Hypothalamus (tissue), 51 donors: ENCODE results near the gene DNAJB13.

Source experiments
- DNase-seq, 51 donors: peaks; one replicate each; lab custom pipeline; 2025; lab: John Stamatoyannopoulos, UW

Gene DNAJB13

DNA sequence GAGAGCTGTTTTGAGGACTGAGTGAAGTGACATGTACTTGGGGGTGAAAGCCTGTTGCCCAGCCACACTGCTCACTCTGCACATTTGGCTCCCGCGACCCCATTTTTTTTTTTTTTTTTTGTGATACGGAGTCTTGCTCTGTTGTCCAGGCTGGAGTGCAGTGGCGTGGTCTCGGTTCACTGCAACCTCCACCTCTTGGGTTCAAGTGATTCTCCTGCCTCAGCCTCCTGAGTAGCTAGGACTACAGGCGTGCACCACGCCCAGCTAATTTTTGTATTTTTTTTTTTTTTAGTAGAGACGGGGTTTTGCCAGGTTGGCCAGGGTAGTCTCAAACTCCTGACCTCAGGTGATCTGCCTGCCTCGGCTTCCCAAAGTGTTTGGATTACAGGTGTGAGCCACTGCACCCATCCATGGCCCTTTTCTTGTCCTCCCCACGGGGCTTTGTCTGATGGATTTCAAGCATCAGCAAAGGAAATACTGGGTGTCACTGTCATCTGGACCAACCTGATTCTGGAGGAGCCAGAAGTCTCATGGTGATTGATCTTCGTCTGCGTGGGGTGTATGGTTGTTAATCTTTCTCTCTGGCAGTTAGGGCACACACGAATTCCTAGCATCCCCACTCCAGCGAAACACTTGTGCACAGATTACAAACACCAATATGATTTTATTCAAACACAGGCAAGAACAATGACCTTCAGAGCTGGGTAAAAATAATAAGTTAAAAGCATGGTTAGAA, 61.4 kb downstream of the DNAJB13 start:
- no peak for DNase-seq

DNA sequence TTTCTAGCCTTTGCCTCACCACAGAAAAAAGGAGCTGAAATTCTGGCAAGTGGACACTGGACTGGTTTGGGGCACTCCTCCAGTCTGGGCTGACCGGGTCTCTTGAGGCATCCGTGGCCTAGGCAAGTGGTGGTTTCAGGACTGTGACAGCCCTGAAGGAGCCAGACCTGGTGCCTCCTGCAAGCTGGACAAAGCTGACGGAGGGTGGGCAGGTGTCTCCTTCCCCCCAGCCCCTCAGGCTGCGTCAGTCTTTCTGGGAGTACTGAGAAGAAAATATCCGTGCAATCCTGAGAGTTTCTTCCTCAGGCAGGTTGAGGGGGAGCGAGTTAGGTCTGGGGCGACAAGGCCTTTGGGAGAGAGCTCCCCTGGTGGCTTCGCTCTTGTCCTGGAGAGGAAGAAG, 62.3 kb downstream of the DNAJB13 start:
- DNase-seq, result no peak

DNA sequence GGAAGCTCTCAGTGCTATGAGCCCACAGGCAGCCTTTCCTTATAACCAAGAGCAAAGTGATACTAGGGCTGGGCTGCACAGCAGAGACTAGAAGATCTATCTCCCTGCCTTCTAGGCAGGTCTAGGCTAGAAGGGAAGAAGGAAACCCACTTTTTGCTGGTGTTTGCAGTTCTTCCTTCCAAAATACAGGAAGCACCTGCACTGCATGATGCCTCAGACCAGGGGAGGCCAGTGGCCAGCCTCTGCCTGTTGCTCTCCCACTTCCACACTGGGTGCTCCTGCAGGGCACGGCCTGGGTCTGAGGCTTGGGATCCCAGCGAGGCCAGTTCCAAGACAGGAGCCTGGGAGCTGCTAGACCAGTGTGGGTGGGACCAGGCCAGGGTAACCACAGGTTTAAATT, 64.1 kb downstream of the DNAJB13 start:
- no peak for DNase-seq

DNA sequence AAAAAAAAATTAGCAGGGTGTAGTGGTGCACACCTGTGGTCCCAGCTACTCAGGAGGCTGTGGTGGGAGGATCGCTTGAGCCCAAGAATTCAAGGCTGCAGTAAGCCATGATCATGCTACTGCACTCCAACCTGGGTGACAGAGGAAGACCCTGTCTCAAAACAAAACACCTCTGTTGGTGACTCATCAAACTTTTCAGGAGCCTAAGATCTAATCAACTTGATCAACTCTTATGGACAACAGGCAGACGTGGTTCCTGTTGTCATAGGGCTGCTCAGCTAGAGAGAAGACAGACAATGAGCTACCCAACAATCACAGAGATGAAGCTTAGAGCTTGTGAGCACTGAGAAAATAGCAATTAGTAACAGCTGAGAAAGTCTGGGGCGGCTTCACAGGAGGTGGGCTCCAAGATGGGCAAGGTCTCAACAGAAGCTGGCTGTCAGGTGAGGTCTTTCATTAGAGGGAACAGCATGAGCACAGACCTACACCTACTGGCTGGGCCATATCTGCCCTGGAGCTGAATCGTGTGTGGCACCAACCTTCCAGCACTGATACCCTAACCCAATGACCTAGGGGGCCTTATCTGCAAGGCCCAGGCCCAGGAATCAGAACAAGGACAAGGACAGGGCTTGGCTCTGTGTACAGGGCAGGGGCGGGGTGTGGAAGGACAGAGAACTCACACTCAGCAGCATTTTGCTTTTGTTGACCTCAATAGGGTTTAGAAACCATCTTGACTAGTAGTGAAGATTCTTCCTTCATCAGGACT, 65.3 kb downstream of the DNAJB13 start:
- DNase-seq, result no peak

DNA sequence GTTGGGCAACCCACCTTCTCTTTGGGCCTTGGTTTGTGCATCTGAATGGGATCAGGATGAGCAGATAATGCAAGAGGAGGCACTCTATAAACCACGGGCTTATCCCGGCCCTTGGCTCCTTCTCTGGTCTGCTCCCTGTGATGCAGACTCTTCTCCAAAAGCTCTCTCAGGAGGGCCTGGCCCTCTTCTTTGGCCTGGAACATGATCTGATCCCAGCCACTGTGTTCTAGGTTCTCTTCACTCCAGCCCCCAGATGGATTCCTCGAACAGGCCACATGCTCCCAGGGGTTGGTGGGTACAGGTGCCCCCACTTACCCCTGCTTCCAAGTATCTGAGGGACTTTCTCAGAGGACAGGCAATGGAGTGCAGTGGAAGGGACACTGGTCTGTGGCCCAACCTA, 66.8 kb downstream of the DNAJB13 start:
- DNase-seq, result no peak

DNA sequence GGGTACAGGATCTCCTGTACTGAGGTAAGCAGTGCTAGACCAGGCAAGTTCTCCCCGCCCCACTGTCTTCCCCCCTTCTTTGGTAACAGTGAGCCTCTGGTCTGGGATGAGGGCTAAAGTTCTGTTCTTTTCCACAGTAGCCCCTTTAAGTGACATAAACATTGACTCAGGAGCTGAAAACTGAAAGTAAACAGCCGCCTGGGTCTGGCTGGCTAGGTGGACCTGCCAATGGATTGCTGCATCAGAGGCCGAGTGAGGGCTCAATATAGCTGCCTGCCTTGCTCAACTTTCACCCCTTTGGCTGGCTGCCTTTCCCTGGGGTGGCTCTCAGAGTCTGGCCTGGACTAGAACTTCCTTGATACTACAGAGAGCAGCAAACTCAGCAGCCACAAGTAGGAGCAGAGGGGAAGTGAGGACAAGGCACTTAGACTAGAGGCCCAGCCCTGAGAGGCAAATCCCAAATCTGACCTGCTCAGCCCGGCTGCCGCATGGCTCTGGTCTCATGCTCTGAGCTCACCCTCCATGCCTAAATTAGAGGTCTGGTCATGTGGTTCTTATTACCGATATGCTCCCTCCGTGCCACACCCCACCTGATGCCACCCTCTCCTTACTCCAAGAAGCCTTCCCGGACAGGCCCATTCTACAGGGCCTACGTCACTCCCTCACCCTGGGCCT, 67.6 kb downstream of the DNAJB13 start:
- peak in 44 of 51 donors; percentile 3 to 83 (median 52) for DNase-seq

DNA sequence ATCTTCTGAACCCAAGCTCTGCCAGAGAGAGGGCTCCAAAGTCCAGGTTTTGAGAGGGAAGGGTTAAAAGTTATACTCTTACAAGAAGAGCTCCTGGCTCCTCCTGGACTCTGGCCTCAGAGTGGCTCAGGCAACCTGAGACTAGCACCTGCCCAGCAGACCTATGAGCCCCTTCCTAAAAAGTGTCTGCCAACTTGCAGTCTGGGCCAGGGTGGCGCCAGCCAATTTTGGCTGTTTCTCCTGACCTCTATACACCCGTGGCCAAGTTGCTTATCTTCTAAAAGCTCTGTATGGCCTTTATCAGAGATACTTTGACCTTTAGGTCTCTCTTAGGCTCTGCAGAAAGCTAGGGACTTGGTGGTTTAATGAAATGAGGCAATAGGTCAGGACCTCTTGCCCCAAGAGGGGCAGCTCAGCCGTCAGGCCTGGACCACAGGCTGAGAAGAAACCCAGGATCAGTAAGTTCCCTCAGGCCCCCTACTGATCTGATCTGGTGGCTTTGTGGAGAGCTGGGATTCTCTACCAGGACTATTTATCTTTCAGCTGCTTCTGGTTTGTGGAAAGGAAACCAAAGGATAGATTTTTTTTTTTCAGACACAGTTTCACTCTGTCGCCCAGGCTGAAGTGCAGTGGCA, 68.4 kb downstream of the DNAJB13 start:
- DNase-seq, result no peak

DNA sequence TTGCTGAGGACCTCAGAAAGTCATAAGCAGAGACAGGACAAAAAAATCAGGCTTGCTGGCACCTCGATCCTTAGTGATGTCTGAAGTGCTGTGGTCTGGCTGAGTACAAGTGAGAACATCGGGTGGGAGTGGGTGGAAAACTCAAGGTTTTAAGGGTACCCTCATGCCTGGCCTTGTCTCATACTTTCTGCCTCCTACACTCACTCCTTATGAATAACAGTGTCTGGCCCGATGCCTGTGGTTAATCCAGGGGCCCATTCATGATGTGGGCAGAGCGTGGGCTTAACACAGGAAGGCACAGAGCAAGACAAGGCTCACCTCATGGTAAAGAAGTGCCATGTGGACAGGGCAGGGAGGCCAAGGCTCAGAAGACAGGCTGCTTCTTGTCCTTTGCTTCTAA, 69.0 kb downstream of the DNAJB13 start:
- peak in 1 of 51 donors; percentile 34 for DNase-seq
